ENCODE data around the gene IL34.

The IL34 gene

DNA sequence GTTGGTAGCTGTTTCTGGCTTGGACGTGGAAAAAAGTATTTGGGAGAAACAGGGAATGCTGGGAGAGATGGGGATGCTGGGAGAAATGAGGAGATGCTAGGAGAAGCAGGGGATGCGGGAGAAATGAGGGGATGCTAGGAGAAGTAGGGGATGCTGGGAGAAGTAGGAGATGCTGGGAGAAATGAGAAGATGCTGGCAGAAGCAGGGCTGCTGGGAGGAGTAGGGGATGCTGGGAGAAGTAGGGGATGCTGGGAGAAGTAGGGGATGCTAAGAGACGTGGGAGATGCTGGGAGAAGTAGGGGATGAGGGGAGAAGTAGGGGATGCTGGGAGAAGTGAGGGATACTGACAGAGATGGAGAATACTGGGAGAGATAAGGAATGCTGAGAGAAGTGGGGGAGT, 45.6 kb upstream of the IL34 start:
- Histone ChIP-seq H3K36me3 (replicated peaks; ENCODE audit: insufficient read depth, low read length) (no peaks in the 10 kb centered on the region), H3K27me3 (replicated peaks; ENCODE audit: insufficient read depth, low read length) (no peaks in the 10 kb centered on the region), H3K4me1 (ENCODE audit: low read length) (no peaks in the 10 kb centered on the region), H3F3A (ENCODE audit: insufficient read depth, low read length) (no peaks in the 10 kb centered on the region), H3K9me3 (replicated peaks; ENCODE audit: insufficient read depth, low read length) (no peaks in the 10 kb centered on the region), H3K27ac (ENCODE audit: low read length) (no peak overlapping the region), H3K4me3 (ENCODE audit: low read length) (no peak overlapping the region), H3K79me2 (ENCODE audit: low read length) (no peaks in the 10 kb centered on the region), H3K4me2 (ENCODE audit: low read depth, low read length) (no peak overlapping the region), H3K9ac (ENCODE audit: low read length) (no peak overlapping the region), H3K9me2 (replicated peaks; ENCODE audit: insufficient read depth, low read length) (no peaks in the 10 kb centered on the region), H2AFZ (ENCODE audit: low read length) (no peak overlapping the region), H4K20me1 (ENCODE audit: insufficient read depth, low read length) (no peaks in the 10 kb centered on the region)
- TF ChIP-seq EZH2phosphoT487 (IDR thresholded peaks at IDR 0.05; ENCODE audit: low read length) (no peak), EZH2 (optimal IDR thresholded peaks at IDR 0.05; ENCODE audit: low read depth, low read length) (no peak)
- TF ChIP-seq, protein P1, sequence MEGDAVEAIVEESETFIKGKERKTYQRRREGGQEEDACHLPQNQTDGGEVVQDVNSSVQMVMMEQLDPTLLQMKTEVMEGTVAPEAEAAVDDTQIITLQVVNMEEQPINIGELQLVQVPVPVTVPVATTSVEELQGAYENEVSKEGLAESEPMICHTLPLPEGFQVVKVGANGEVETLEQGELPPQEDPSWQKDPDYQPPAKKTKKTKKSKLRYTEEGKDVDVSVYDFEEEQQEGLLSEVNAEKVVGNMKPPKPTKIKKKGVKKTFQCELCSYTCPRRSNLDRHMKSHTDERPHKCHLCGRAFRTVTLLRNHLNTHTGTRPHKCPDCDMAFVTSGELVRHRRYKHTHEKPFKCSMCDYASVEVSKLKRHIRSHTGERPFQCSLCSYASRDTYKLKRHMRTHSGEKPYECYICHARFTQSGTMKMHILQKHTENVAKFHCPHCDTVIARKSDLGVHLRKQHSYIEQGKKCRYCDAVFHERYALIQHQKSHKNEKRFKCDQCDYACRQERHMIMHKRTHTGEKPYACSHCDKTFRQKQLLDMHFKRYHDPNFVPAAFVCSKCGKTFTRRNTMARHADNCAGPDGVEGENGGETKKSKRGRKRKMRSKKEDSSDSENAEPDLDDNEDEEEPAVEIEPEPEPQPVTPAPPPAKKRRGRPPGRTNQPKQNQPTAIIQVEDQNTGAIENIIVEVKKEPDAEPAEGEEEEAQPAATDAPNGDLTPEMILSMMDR (IDR thresholded peaks at IDR 0.05; ENCODE audit: low read length): no peak
- DNase-seq: no peak

DNA sequence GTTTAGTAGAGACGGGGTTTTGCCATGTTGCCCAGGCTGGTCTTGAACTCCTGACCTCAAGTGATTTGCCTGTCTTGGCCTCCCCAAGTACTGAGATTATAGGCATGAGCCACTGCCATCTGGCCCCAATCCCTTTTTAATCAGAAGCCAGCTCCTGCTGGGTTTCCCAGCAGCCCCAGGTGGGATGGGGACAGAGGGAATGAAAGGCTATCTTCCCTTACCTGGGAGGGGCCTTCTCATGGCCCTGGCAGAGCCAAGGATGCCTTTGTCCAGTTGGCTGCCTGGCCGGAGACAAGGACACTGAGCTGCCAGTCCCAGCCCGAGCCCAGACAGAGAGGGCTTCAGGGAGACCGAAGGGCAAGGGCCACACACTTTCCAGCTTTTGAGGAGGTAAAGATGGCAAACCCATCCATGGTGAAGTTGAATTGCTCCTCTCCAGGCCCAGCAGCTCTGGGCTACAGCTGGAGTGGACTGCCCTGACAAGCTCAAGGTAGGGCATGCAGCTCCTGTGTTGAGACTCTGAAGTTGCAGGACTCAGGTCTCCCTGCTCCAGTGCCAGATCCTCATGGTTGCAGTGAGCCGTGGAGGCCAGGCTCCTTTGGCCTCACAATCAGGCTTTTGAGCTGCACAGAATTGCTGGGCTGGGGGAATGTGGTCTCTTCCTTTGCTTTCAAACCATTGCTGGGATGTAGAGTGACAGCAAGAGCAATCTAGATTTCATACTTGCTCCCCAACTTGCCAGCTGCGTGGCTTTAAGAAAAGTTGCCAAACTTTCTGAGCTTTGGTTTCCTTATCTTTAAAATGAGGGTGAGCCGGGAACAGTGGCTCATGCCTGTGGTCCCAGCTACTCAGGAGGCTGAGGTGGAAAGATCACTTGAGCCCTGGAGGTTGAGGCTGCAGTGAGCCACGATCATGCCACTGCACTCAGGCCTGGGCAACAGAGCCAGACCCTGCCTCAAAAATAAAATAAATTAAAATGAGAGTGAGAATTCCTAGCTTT, 44.5 kb upstream of the IL34 start:
- H2AFZ ChIP-seq (ENCODE audit: low read length): no peak overlapping the region
- TF ChIP-seq EZH2phosphoT487 (IDR thresholded peaks at IDR 0.05; ENCODE audit: low read length) (no peak), EZH2 (optimal IDR thresholded peaks at IDR 0.05; ENCODE audit: low read depth, low read length) (no peak)
- TF ChIP-seq, protein P1 (IDR thresholded peaks at IDR 0.05; ENCODE audit: low read length): no peak
- no peaks in the 10 kb centered on the region for H4K20me1 ChIP-seq (ENCODE audit: insufficient read depth, low read length)
- no peak overlapping the region for H3K9ac ChIP-seq (ENCODE audit: low read length)
- no peak overlapping the region for H3K27ac ChIP-seq (ENCODE audit: low read length)
- H3F3A ChIP-seq (ENCODE audit: insufficient read depth, low read length): no peaks in the 10 kb centered on the region
- H3K79me2 ChIP-seq (ENCODE audit: low read length): no peaks in the 10 kb centered on the region
- H3K4me1 ChIP-seq (ENCODE audit: low read length): no peaks in the 10 kb centered on the region
- no peaks in the 10 kb centered on the region for H3K9me2 ChIP-seq (replicated peaks; ENCODE audit: insufficient read depth, low read length)
- no peak overlapping the region for H3K4me2 ChIP-seq (ENCODE audit: low read depth, low read length)
- H3K4me3 ChIP-seq (ENCODE audit: low read length): no peak overlapping the region
- H3K27me3 ChIP-seq (replicated peaks; ENCODE audit: insufficient read depth, low read length): no peaks in the 10 kb centered on the region
- H3K36me3 ChIP-seq (replicated peaks; ENCODE audit: insufficient read depth, low read length): no peaks in the 10 kb centered on the region
- H3K9me3 ChIP-seq (replicated peaks; ENCODE audit: insufficient read depth, low read length): no peaks in the 10 kb centered on the region
- DNase-seq: no peak

DNA sequence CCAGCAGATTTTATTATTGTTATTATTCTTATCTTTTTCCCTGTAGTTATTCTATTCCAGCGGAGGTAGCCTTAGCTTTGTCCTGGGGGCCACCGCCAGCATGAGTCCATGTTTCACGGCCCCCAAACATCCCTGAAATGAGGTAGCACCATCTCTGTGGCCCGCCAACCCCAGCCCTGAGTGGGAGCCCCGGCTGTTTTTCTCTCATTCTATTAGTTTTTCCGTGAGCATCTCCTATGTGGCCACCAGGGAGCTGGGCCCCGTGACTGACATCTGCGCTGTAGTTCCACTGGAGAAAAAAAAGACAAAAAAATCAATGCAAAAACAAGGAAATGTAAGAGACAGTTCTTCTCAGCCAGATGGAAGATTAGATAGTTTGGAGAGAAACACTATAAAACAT, 43.5 kb upstream of the IL34 start:
- TF ChIP-seq, protein P1 (IDR thresholded peaks at IDR 0.05; ENCODE audit: low read length): no peak
- no peak for TF ChIP-seq EZH2 (optimal IDR thresholded peaks at IDR 0.05; ENCODE audit: low read depth, low read length)
- no peak for TF ChIP-seq EZH2phosphoT487 (IDR thresholded peaks at IDR 0.05; ENCODE audit: low read length)

More for the DNA sequence above, 43.5 kb upstream of the IL34 start:
- DNase-seq: no peak
- H3K9ac ChIP-seq (ENCODE audit: low read length): no peak overlapping the region
- no peaks in the 10 kb centered on the region for H3K9me2 ChIP-seq (replicated peaks; ENCODE audit: insufficient read depth, low read length)
- no peaks in the 10 kb centered on the region for H3K27me3 ChIP-seq (replicated peaks; ENCODE audit: insufficient read depth, low read length)
- H3K4me1 ChIP-seq (ENCODE audit: low read length): no peaks in the 10 kb centered on the region
- no peaks in the 10 kb centered on the region for H3K79me2 ChIP-seq (ENCODE audit: low read length)
- H3F3A ChIP-seq (ENCODE audit: insufficient read depth, low read length): no peaks in the 10 kb centered on the region
- no peak overlapping the region for H2AFZ ChIP-seq (ENCODE audit: low read length)
- no peaks in the 10 kb centered on the region for H4K20me1 ChIP-seq (ENCODE audit: insufficient read depth, low read length)
- H3K4me3 ChIP-seq (ENCODE audit: low read length): no peak overlapping the region
- H3K4me2 ChIP-seq (ENCODE audit: low read depth, low read length): no peak overlapping the region
- no peak overlapping the region for H3K27ac ChIP-seq (ENCODE audit: low read length)
- H3K9me3 ChIP-seq (replicated peaks; ENCODE audit: insufficient read depth, low read length): no peaks in the 10 kb centered on the region
- H3K36me3 ChIP-seq (replicated peaks; ENCODE audit: insufficient read depth, low read length): no peaks in the 10 kb centered on the region
